IPS-20b (cell line): ENCODE results near the gene PTPRB.

Experiments used
- H3K27ac ChIP-seq: one replicate; pipeline ENCODE4 v1.5.1; 2013; ENCODE audit warnings: low read length
- H3K27me3 ChIP-seq: 2 replicates; pipeline ENCODE4 v1.6.1; 2013; ENCODE audit warnings: mild to moderate bottlenecking, low read length, inconsistent platforms; ENCODE audit not compliant: insufficient read depth
- H3K36me3 ChIP-seq: 2 replicates; pipeline ENCODE4 v1.6.1; 2013; ENCODE audit warnings: low read depth, mild to moderate bottlenecking, inconsistent platforms, low read length, moderate library complexity; ENCODE audit not compliant: insufficient read depth
- H3K4me1 ChIP-seq: 2 replicates; pipeline ENCODE4 v1.6.1; 2013; ENCODE audit warnings: mild to moderate bottlenecking, control low read depth, inconsistent platforms, low read length, moderate library complexity; ENCODE audit not compliant: insufficient read depth
- H3K4me3 ChIP-seq: 2 replicates; pipeline ENCODE4 v1.5.1; 2013; ENCODE audit warnings: mild to moderate bottlenecking, low read length, inconsistent platforms
- H3K9ac ChIP-seq: 2 replicates; pipeline ENCODE4 v1.6.1; 2013; ENCODE audit warnings: low read depth, mild to moderate bottlenecking, inconsistent platforms, low read length, moderate library complexity
- H3K9me3 ChIP-seq: 2 replicates; pipeline ENCODE4 v1.6.1; 2013; ENCODE audit warnings: mild to moderate bottlenecking, low read depth, low read length, inconsistent platforms; ENCODE audit not compliant: insufficient read depth

PTPRB gene

GRCh38 chr12:70590051-70590450, 47.2 kb downstream of the PTPRB start:
- Histone ChIP-seq H3K9ac (no peak overlapping the region), H3K9me3 (no peaks in the 10 kb centered on the region), H3K4me1 (no peaks in the 10 kb centered on the region), H3K36me3 (no peaks in the 10 kb centered on the region), H3K4me3 (no peak overlapping the region), H3K27me3 (no peaks in the 10 kb centered on the region), H3K27ac (no peak overlapping the region)

- H3K4me1 ChIP-seq, result no peaks in the 10 kb centered on the region
- H3K27ac ChIP-seq, result no peak overlapping the region
- 0 out of 2 replicates have a peak, but pooled peaks cover 5% of the 10 kb centered on the region for H3K36me3 ChIP-seq
- H3K4me3 ChIP-seq, result no peak overlapping the region
- H3K27me3 ChIP-seq, result no peaks in the 10 kb centered on the region
- peaks cover 15% of the 10 kb centered on the region; the same call in 1 of the 2 replicates for H3K9me3 ChIP-seq
- H3K9ac ChIP-seq, result no peak overlapping the region
Measured at GRCh38 chr12:70584332-70584731, 52.9 kb downstream of the PTPRB start.

- Histone ChIP-seq H3K36me3 (0 out of 2 replicates have a peak, but pooled peaks cover 5% of the 10 kb centered on the region), H3K4me1 (no peaks in the 10 kb centered on the region), H3K9me3 (peaks cover 15% of the 10 kb centered on the region; the same call in 1 of the 2 replicates)
Measured at GRCh38 chr12:70583251-70583650, 54.0 kb downstream of the PTPRB start.

GRCh38 chr12:70581208-70581607, 56.0 kb downstream of the PTPRB start:
- Histone ChIP-seq H3K27ac (no peak overlapping the region), H3K9me3 (peaks cover 15% of the 10 kb centered on the region; the same call in 1 of the 2 replicates), H3K4me3 (no peak overlapping the region), H3K9ac (no peak overlapping the region), H3K4me1 (no peaks in the 10 kb centered on the region), H3K27me3 (no peaks in the 10 kb centered on the region), H3K36me3 (0 out of 2 replicates have a peak, but pooled peaks cover 5% of the 10 kb centered on the region)

More at GRCh38 chr12:70583251-70583650, 54.0 kb downstream of the PTPRB start:
- no peak overlapping the region for H3K4me3 ChIP-seq
- H3K27me3 ChIP-seq, result no peaks in the 10 kb centered on the region
- H3K9ac ChIP-seq, result no peak overlapping the region
- no peak overlapping the region for H3K27ac ChIP-seq

GRCh38 chr12:70577283-70577634, 60.0 kb downstream of the PTPRB start:
- Histone ChIP-seq H3K4me1 (no peaks in the 10 kb centered on the region), H3K9me3 (no peaks in the 10 kb centered on the region), H3K27ac (no peak overlapping the region), H3K36me3 (no peaks in the 10 kb centered on the region), H3K4me3 (no peak overlapping the region), H3K27me3 (no peaks in the 10 kb centered on the region), H3K9ac (no peak overlapping the region)

- no peak overlapping the region for H3K4me3 ChIP-seq
- H3K4me1 ChIP-seq, result no peaks in the 10 kb centered on the region
- H3K27ac ChIP-seq, result no peak overlapping the region
- H3K9me3 ChIP-seq, result no peaks in the 10 kb centered on the region
- no peaks in the 10 kb centered on the region for H3K27me3 ChIP-seq
- H3K36me3 ChIP-seq, result no peaks in the 10 kb centered on the region
- H3K9ac ChIP-seq, result no peak overlapping the region
Measured at GRCh38 chr12:70576341-70577282, 60.6 kb downstream of the PTPRB start.

GRCh38 chr12:70571705-70572268, 65.4 kb downstream of the PTPRB start:
- H3K27me3 ChIP-seq, result no peaks in the 10 kb centered on the region
- no peaks in the 10 kb centered on the region for H3K4me1 ChIP-seq
- no peaks in the 10 kb centered on the region for H3K36me3 ChIP-seq
- no peak overlapping the region for H3K9ac ChIP-seq
- H3K9me3 ChIP-seq, result no peaks in the 10 kb centered on the region
- no peak overlapping the region for H3K4me3 ChIP-seq
- H3K27ac ChIP-seq, result no peak overlapping the region

GRCh38 chr12:70571029-70571428, 66.2 kb downstream of the PTPRB start:
- Histone ChIP-seq H3K9ac (no peak overlapping the region), H3K4me1 (no peaks in the 10 kb centered on the region), H3K27ac (no peak overlapping the region)

GRCh38 chr12:70561550-70561949, 75.7 kb downstream of the PTPRB start:
- no peaks in the 10 kb centered on the region for H3K4me1 ChIP-seq
- no peak overlapping the region for H3K4me3 ChIP-seq
- no peak overlapping the region for H3K9ac ChIP-seq
- H3K27ac ChIP-seq, result no peak overlapping the region
- no peaks in the 10 kb centered on the region for H3K36me3 ChIP-seq
- no peaks in the 10 kb centered on the region for H3K27me3 ChIP-seq
- H3K9me3 ChIP-seq, result no peaks in the 10 kb centered on the region

More at GRCh38 chr12:70571029-70571428, 66.2 kb downstream of the PTPRB start:
- H3K4me3 ChIP-seq, result no peak overlapping the region
- no peaks in the 10 kb centered on the region for H3K27me3 ChIP-seq
- no peaks in the 10 kb centered on the region for H3K36me3 ChIP-seq
- H3K9me3 ChIP-seq, result no peaks in the 10 kb centered on the region

- Histone ChIP-seq H3K27me3 (no peaks in the 10 kb centered on the region), H3K4me1 (0 out of 2 replicates have a peak, but pooled peaks cover 1% of the 10 kb centered on the region), H3K9ac (no peak overlapping the region), H3K9me3 (no peaks in the 10 kb centered on the region), H3K36me3 (no peaks in the 10 kb centered on the region), H3K27ac (no peak overlapping the region), H3K4me3 (no peak overlapping the region)
Measured at GRCh38 chr12:70560671-70561070, 76.6 kb downstream of the PTPRB start.

GRCh38 chr12:70559390-70559789, 77.8 kb downstream of the PTPRB start:
- no peak overlapping the region for H3K4me3 ChIP-seq
- no peaks in the 10 kb centered on the region for H3K9me3 ChIP-seq
- no peaks in the 10 kb centered on the region for H3K36me3 ChIP-seq
- peaks cover 6% of the 10 kb centered on the region; the same call in 1 of the 2 replicates for H3K4me1 ChIP-seq
- H3K9ac ChIP-seq, result no peak overlapping the region
- no peaks in the 10 kb centered on the region for H3K27me3 ChIP-seq
- H3K27ac ChIP-seq, result no peak overlapping the region
